Pancreas (tissue), 10 donors: Measurements from ENCODE around the gene ZGLP1. TPM values are rescaled to one million over a fixed set of nuclear protein-coding genes. Genes with fewer than 3 reads are reported as not detected.

Experiments
- ATAC-seq, 4 donors: fragments of 200-7000 bp; cut with Tn5 transposase; one replicate each; pipeline versions ENCODE4 v1.8.0 to v1.9.1; 2020; ENCODE audit warnings: mild to moderate bottlenecking in 4 of 4, moderate library complexity in 4 of 4
- DNase-seq, 6 donors: peaks; one replicate each; pipeline ENCODE4 v3.0.0-alpha.2; 2020
- FAIRE-seq: peaks from 2 replicates; lab custom pipeline; 2012; peaks lifted over from hg19 to GRCh38; lab: Jason Lieb, UNC
- H3K27ac ChIP-seq, 4 donors: fragments of 200-600 bp; sonication (generic); 1 replicate in 3 of 4; 2 replicates in 1 of 4; pipeline versions ENCODE4 v1.5.0 to v1.8.0; 2020
- H3K27me3 ChIP-seq, 4 donors: fragments of 200-600 bp; one replicate each; pipeline ENCODE4 v1.8.0; 2021
- H3K36me3 ChIP-seq, 3 donors: fragments of 200-600 bp; sonication (generic) in 1 of 3; one replicate each; pipeline versions ENCODE4 v1.5.0 to v1.8.0; 2020 to 2021
- H3K4me1 ChIP-seq, 3 donors: fragments of 200-600 bp; one replicate each; pipeline ENCODE4 v1.8.0; 2021
- H3K4me3 ChIP-seq, 4 donors: fragments of 200-600 bp; sonication (generic) in 2 of 4; one replicate each; pipeline versions ENCODE4 v1.5.0 to v1.8.0; 2020 to 2021
- H3K9me3 ChIP-seq, 4 donors: fragments of 200-600 bp; one replicate each; pipeline ENCODE4 v1.8.0; 2021
- CTCF ChIP-seq, 4 donors: fragments of 200-600 bp; sonication (generic) in 3 of 4; IDR thresholded peaks; one replicate each; pipeline versions ENCODE4 v1.5.0 to v1.8.0; 2021; ENCODE audit warnings: antibody characterized with exemption in 4 of 4
- WGBS, 2 donors: extraction: QIAGEN DNeasy Blood & Tissue Kit; methylation state at CpG; one replicate each; pipeline ENCODE4 v1.1.7; 2013; 5-methylcytosine and 5-hydroxymethylcytosine counted together
- intact Hi-C, 3 donors: fragments of 100-400 bp; cut with DNase I; formaldehyde crosslinking; loops; one replicate each; pipeline versions ENCODE4 v1.11.1 to v1.14.2; 2022
- polyA plus RNA-seq, 2 donors: library from polyadenylated mRNA; stranded (reverse); fragments of 200-250 nt; gene quantifications; one replicate each; pipeline ENCODE4 v1.2.3, GENCODE V29; 2013
- total RNA-seq, 6 donors: library from RNA; stranded (reverse); fragmentation: NEBNext Ultra II Directional in 4 of 6; extraction: Animal tissue kit (Norgen Biotek cat#: 25700) in 4 of 6; gene quantifications; one replicate each; pipeline versions ENCODE4 v1.2.1 to v1.2.4, GENCODE V29; 2021 to 2023
- donor health status: healthy with polysubstance abuse.
- donor health status: DM: no; HTN: no; CAD: no; lungs with moderate emphysema.
- donor health status: DM: no; HTN: no; CAD: no.
- donor health status: control.
- donor health status: control.
- donor health status: Bipolar disorder and iron deficiency.
- donor health status: DM: yes; HTN: yes; CAD: no.
- donor health status: DM: no; HTN: no; CAD: no.
- donor health status: DM: no; HTN: no; CAD: no.
- donor health status: DM: yes; HTN: yes; CAD: no.

ZGLP1 gene
- total and polyA plus RNA-seq, 8 donors, result 0.91 to 44.0 (median 1.7) TPM

GRCh38 chr19:10256970-10257615, 52.5 kb downstream of the ZGLP1 start:
- Histone ChIP-seq H3K27ac (no peak overlapping the region), H3K27me3 (no peaks in the 10 kb centered on the region), H3K36me3 (peaks cover 0 to 5% (median 4%) of the 10 kb centered on the region in 3 donors), H3K4me1 (peaks cover 0 to 4% (median 3%) of the 10 kb centered on the region in 3 donors), H3K4me3 (no peak overlapping the region), H3K9me3 (no peaks in the 10 kb centered on the region)
- DNase-seq (no peak), FAIRE-seq (no peak), ATAC-seq (no peak)
- 81 to 84% methylated on average over 9 of the region's 9 CpGs for WGBS, 2 donors
- no peak for TF ChIP-seq CTCF (IDR thresholded peaks at IDR 0.05)
- intact Hi-C loops, result loop anchor here in 1 of 3 donors (5.0 kb wide), 1 partner anchor 325 kb away; no protein-coding TSS in a partner anchor

- peaks cover 0 to 4% (median 3%) of the 10 kb centered on the region in 3 donors for H3K4me1 ChIP-seq
- no peak for TF ChIP-seq CTCF (IDR thresholded peaks at IDR 0.05)
- WGBS, 2 donors, result 86 to 96% methylated on average over 18 of the region's 18 CpGs
- H3K4me3 ChIP-seq, result no peak overlapping the region
- ATAC-seq (no peak), FAIRE-seq (no peak), DNase-seq (no peak)
- no peak overlapping the region for H3K27ac ChIP-seq
- intact Hi-C loops, result loop anchor here in 1 of 3 donors (5.0 kb wide), 1 partner anchor 324 kb away; no protein-coding TSS in a partner anchor
- peaks cover 0 to 5% (median 4%) of the 10 kb centered on the region in 3 donors for H3K36me3 ChIP-seq
- no peaks in the 10 kb centered on the region for H3K9me3 ChIP-seq
- H3K27me3 ChIP-seq, result no peaks in the 10 kb centered on the region
Measured at GRCh38 chr19:10256551-10256950, 53.1 kb downstream of the ZGLP1 start.

- Histone ChIP-seq H3K27me3 (no peaks in the 10 kb centered on the region), H3K36me3 (peaks cover 0 to 5% (median 4%) of the 10 kb centered on the region in 3 donors), H3K9me3 (no peaks in the 10 kb centered on the region), H3K4me3 (no peak overlapping the region), H3K27ac (no peak overlapping the region), H3K4me1 (peaks cover 0 to 4% (median 3%) of the 10 kb centered on the region in 3 donors)
- 76 to 94% methylated on average over 2 of the region's 2 CpGs for WGBS, 2 donors
- no peak for TF ChIP-seq CTCF (IDR thresholded peaks at IDR 0.05)
- intact Hi-C loops, result loop anchor here in 1 of 3 donors (5.0 kb wide), 1 partner anchor 323 kb away; no protein-coding TSS in a partner anchor
- FAIRE-seq (no peak), ATAC-seq (no peak), DNase-seq (no peak)
Measured at GRCh38 chr19:10255358-10255757, 54.3 kb downstream of the ZGLP1 start.

Other genes with a start within 250 kb of the ZGLP1 start
- 10 to 100 TPM in 5 of 6 donors, 1 to 10 TPM in 1; 7.9 to 19.9 (median 14.5) TPM for gene SHFL, start 223.5 kb downstream of the ZGLP1 start, total RNA-seq
- gene SHFL, start 223.5 kb downstream of the ZGLP1 start, polyA plus RNA-seq, result 10 to 100 TPM; 39.6 to 41.0 TPM
- 1 to 10 TPM in 1 of 6 donors, under 1 TPM in 5; 0.12 to 1.1 (median 0.74) TPM for gene ANGPTL6, start 207.1 kb downstream of the ZGLP1 start, total RNA-seq
- gene ANGPTL6, start 207.1 kb downstream of the ZGLP1 start, polyA plus RNA-seq, result 1 to 10 TPM; 1.2 to 1.7 TPM
- gene PPAN, start 203.5 kb downstream of the ZGLP1 start, total RNA-seq, result 10 to 100 TPM in 5 of 6 donors, 1 to 10 TPM in 1; 9.3 to 32.0 (median 15.8) TPM
- gene PPAN, start 203.5 kb downstream of the ZGLP1 start, polyA plus RNA-seq, result 10 to 100 TPM; 55.9 to 67.9 TPM
- 1 to 10 TPM; 2.5 to 8.5 (median 5.8) TPM for gene P2RY11, start 198.1 kb downstream of the ZGLP1 start, total RNA-seq
- gene P2RY11, start 198.1 kb downstream of the ZGLP1 start, polyA plus RNA-seq, result 10 to 100 TPM; 17.4 TPM
- gene EIF3G, start 189.9 kb downstream of the ZGLP1 start, total RNA-seq, result 100 to 1,000 TPM; 146 to 215 (median 181) TPM
- 100 to 1,000 TPM; 169 to 228 TPM for gene EIF3G, start 189.9 kb downstream of the ZGLP1 start, polyA plus RNA-seq
- gene DNMT1, start 114.9 kb downstream of the ZGLP1 start, total RNA-seq, result 10 to 100 TPM; 11.4 to 27.5 (median 15.4) TPM
- 10 to 100 TPM; 26.4 to 28.7 TPM for gene DNMT1, start 114.9 kb downstream of the ZGLP1 start, polyA plus RNA-seq
- gene S1PR2, start 78.5 kb downstream of the ZGLP1 start, total RNA-seq, result 1 to 10 TPM; 1.9 to 4.8 (median 3.0) TPM
- gene S1PR2, start 78.5 kb downstream of the ZGLP1 start, polyA plus RNA-seq, result 1 to 10 TPM; 1.6 to 2.0 TPM
- 10 to 100 TPM in 4 of 6 donors, 1 to 10 TPM in 2; 9.9 to 17.6 (median 14.9) TPM for gene MRPL4, start 57.6 kb downstream of the ZGLP1 start, total RNA-seq
- 10 to 100 TPM; 23.5 to 34.4 TPM for gene MRPL4, start 57.6 kb downstream of the ZGLP1 start, polyA plus RNA-seq
- 10 to 100 TPM in 2 of 6 donors, 1 to 10 TPM in 4; 2.2 to 32.4 (median 5.7) TPM for gene ICAM1, start 38.7 kb downstream of the ZGLP1 start, total RNA-seq
- 10 to 100 TPM in 1 of 2 donors, 1 to 10 TPM in 1; 7.2 to 13.5 TPM for gene ICAM1, start 38.7 kb downstream of the ZGLP1 start, polyA plus RNA-seq
- under 1 TPM in 5 of 6 donors, not detected in 1; 0.13 to 0.56 (median 0.20) TPM for gene ICAM4, start 22.9 kb downstream of the ZGLP1 start, total RNA-seq
- under 1 TPM in 1 of 2 donors, not detected in 1; 0.27 TPM for gene ICAM4, start 22.9 kb downstream of the ZGLP1 start, polyA plus RNA-seq
- gene ICAM5, start 19.9 kb downstream of the ZGLP1 start, total RNA-seq, result under 1 TPM in 5 of 6 donors, not detected in 1; 0.08 to 0.22 (median 0.17) TPM
- under 1 TPM; 0.26 to 0.30 TPM for gene ICAM5, start 19.9 kb downstream of the ZGLP1 start, polyA plus RNA-seq
- gene FDX2, start 6.2 kb upstream of the ZGLP1 start, total RNA-seq, result 10 to 100 TPM in 2 of 6 donors, 1 to 10 TPM in 4; 5.5 to 10.9 (median 8.7) TPM
- gene FDX2, start 6.2 kb upstream of the ZGLP1 start, polyA plus RNA-seq, result 10 to 100 TPM; 25.0 to 30.3 TPM
- 10 to 100 TPM in 4 of 6 donors, 1 to 10 TPM in 2; 6.0 to 17.3 (median 13.6) TPM for gene RAVER1, start 23.7 kb upstream of the ZGLP1 start, total RNA-seq
- 1 to 10 TPM; 9.4 TPM for gene RAVER1, start 23.7 kb upstream of the ZGLP1 start, polyA plus RNA-seq
- 10 to 100 TPM in 1 of 6 donors, 1 to 10 TPM in 5; 5.7 to 13.8 (median 7.1) TPM for gene ICAM3, start 29.8 kb upstream of the ZGLP1 start, total RNA-seq
- gene ICAM3, start 29.8 kb upstream of the ZGLP1 start, polyA plus RNA-seq, result 1 to 10 TPM; 5.2 TPM
- gene TYK2, start 70.8 kb upstream of the ZGLP1 start, total RNA-seq, result 10 to 100 TPM; 42.5 to 90.3 (median 53.3) TPM
- gene TYK2, start 70.8 kb upstream of the ZGLP1 start, polyA plus RNA-seq, result 100 to 1,000 TPM; 203 to 302 TPM
- gene CDC37, start 93.7 kb upstream of the ZGLP1 start, total RNA-seq, result 10 to 100 TPM; 41.3 to 61.0 (median 48.5) TPM
- 100 to 1,000 TPM; 226 to 266 TPM for gene CDC37, start 93.7 kb upstream of the ZGLP1 start, polyA plus RNA-seq
- gene PDE4A, start 110.7 kb upstream of the ZGLP1 start, total RNA-seq, result 10 to 100 TPM in 4 of 6 donors, 1 to 10 TPM in 2; 6.6 to 12.6 (median 11.2) TPM
- 1 to 10 TPM; 5.0 to 8.5 TPM for gene PDE4A, start 110.7 kb upstream of the ZGLP1 start, polyA plus RNA-seq
- 10 to 100 TPM; 25.2 to 36.4 (median 32.3) TPM for gene KEAP1, start 193.5 kb upstream of the ZGLP1 start, total RNA-seq
- 10 to 100 TPM; 40.9 to 48.6 TPM for gene KEAP1, start 193.5 kb upstream of the ZGLP1 start, polyA plus RNA-seq
- 1 to 10 TPM in 2 of 6 donors, under 1 TPM in 4; 0.32 to 1.3 (median 0.63) TPM for gene S1PR5, start 207.6 kb upstream of the ZGLP1 start, total RNA-seq
- under 1 TPM; 0.21 to 0.38 TPM for gene S1PR5, start 207.6 kb upstream of the ZGLP1 start, polyA plus RNA-seq
- 10 to 100 TPM; 12.9 to 26.9 (median 20.5) TPM for gene ATG4D, start 234.1 kb upstream of the ZGLP1 start, total RNA-seq
- gene ATG4D, start 234.1 kb upstream of the ZGLP1 start, polyA plus RNA-seq, result 10 to 100 TPM; 35.2 to 62.1 TPM